CD4-positive, CD25-positive, alpha-beta regulatory T cell (primary cell): ENCODE results near the gene EPB41L4B. TPM values are rescaled to one million over a fixed set of nuclear protein-coding genes. Genes with fewer than 3 reads are reported as not detected.

Experiments
- ATAC-seq, 2 donors: fragments of 150-1000 bp; cut with Tn5 transposase; one replicate each; pipeline ENCODE4 v1.10.0; 2021; ENCODE audit warnings: low read depth in 2 of 2, moderate number of reproducible peaks in 2 of 2, moderate library complexity in 1 of 2
- DNase-seq, 3 donors: peaks; one replicate each; pipeline versions ENCODE4 v3.0.0 to v3.0.0-alpha.2; 2012 to 2022; ENCODE audit warnings: mixed read lengths in 1 of 3
- H3K27ac ChIP-seq: one replicate; pipeline ENCODE4 v1.7.0; 2013; ENCODE audit warnings: mild to moderate bottlenecking, low read length; ENCODE audit not compliant: insufficient read depth, poor library complexity, severe bottlenecking
- H3K27me3 ChIP-seq: one replicate; pipeline ENCODE4 v1.7.0; 2013; ENCODE audit warnings: low read length; ENCODE audit not compliant: control insufficient read depth, insufficient read depth
- H3K36me3 ChIP-seq: one replicate; pipeline ENCODE4 v1.7.0; 2013; ENCODE audit warnings: mild to moderate bottlenecking, low read length, moderate library complexity; ENCODE audit not compliant: control insufficient read depth, insufficient read depth
- H3K4me1 ChIP-seq: 2 replicates; pipeline ENCODE4 v1.7.0; 2013; ENCODE audit warnings: mild to moderate bottlenecking, low read length; ENCODE audit not compliant: insufficient read depth, control insufficient read depth, poor library complexity, severe bottlenecking
- H3K4me3 ChIP-seq: one replicate; pipeline ENCODE4 v1.7.0; 2013; ENCODE audit warnings: low read depth, mild to moderate bottlenecking, low read length, moderate library complexity
- H3K9me3 ChIP-seq, 2 experiments: 1 replicate in 1 of 2; 2 replicates in 1 of 2; pipeline ENCODE4 v1.7.0; 2013; ENCODE audit warnings: low read length in 2 of 2, mild to moderate bottlenecking in 1 of 2, moderate library complexity in 1 of 2; ENCODE audit not compliant: control insufficient read depth in 2 of 2
- H3K27ac Mint-ChIP-seq, 3 donors: one replicate each; pipeline ENCODE4 v1.8.0; 2020 to 2022; ENCODE audit warnings: mild to moderate bottlenecking in 3 of 3, mixed read lengths in 3 of 3, moderate library complexity in 2 of 3
- H3K27me3 Mint-ChIP-seq: one replicate; pipeline ENCODE4 v1.8.0; 2022; ENCODE audit warnings: mild to moderate bottlenecking, mixed read lengths
- H3K36me3 Mint-ChIP-seq: one replicate; pipeline ENCODE4 v1.8.0; 2020; ENCODE audit warnings: mixed read lengths
- H3K4me1 Mint-ChIP-seq, 4 donors: one replicate each; pipeline ENCODE4 v1.8.0; 2020 to 2022; ENCODE audit warnings: mixed read lengths in 4 of 4, mild to moderate bottlenecking in 1 of 4
- H3K4me3 Mint-ChIP-seq, 4 donors: one replicate each; pipeline ENCODE4 v1.8.0; 2020 to 2022; ENCODE audit warnings: mild to moderate bottlenecking in 4 of 4, mixed read lengths in 4 of 4, moderate library complexity in 3 of 4
- H3K9me3 Mint-ChIP-seq, 7 donors: one replicate each; pipeline ENCODE4 v1.8.0; 2020 to 2022; ENCODE audit warnings: mixed read lengths in 7 of 7, mild to moderate bottlenecking in 3 of 7, moderate library complexity in 2 of 7
- polyA plus RNA-seq, 4 donors: library from polyadenylated mRNA; unstranded; fragments of 300-500 nt; fragmentation: Illumina TruSeq; gene quantifications; one replicate each; pipeline ENCODE4 v1.2.3, GENCODE V29; 2021
- total RNA-seq: library from RNA; stranded (reverse); gene quantifications from one replicate; pipeline ENCODE4 v1.2.3, GENCODE V29; 2022

The EPB41L4B gene
- total and polyA plus RNA-seq, 5 donors from 2014 or later, result not detected

- no peak overlapping the region for H3K27ac ChIP-seq
- no peak overlapping the region for H3K4me3 Mint-ChIP-seq
- ATAC-seq, result no peak
- H3K4me1 Mint-ChIP-seq, result no peaks in the 10 kb centered on the region
- no peaks in the 10 kb centered on the region for H3K4me1 ChIP-seq
- no peak overlapping the region for H3K4me3 ChIP-seq
- H3K9me3 Mint-ChIP-seq, result peaks cover 0 to 2% (median 0%) of the 10 kb centered on the region in 7 donors
- H3K27ac Mint-ChIP-seq, result no peak overlapping the region
- H3K27me3 ChIP-seq, result peaks cover 2% of the 10 kb centered on the region
- no peaks in the 10 kb centered on the region for H3K36me3 Mint-ChIP-seq
- H3K36me3 ChIP-seq, result no peaks in the 10 kb centered on the region
- H3K9me3 ChIP-seq, result no peaks in the 10 kb centered on the region
- DNase-seq, result no peak
- no peaks in the 10 kb centered on the region for H3K27me3 Mint-ChIP-seq
Measured at GRCh38 chr9:109282302-109282701, 38.6 kb downstream of the EPB41L4B start.

DNA sequence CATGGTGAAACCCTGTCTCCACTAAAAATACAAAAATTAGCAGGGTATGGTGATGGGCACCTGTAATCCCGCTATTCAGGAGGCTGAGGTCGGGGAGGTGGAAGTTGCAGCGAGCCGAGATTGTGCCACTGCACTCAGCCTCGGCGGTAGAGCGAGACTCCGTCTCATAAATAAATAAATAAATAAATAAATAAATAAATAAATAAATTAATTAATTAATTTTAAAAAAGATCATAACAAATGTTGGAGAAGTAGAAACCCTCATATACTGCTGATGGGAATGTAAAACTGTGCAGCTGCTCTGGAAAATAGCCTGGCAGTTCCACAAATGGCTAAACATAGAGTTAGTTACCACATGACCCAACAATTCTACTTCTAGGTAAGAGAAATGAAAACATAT, 39.3 kb downstream of the EPB41L4B start:
- Mint-ChIP-seq H3K4me1 (no peaks in the 10 kb centered on the region), H3K4me3 (no peak overlapping the region), H3K9me3 (peaks cover 0 to 2% (median 0%) of the 10 kb centered on the region in 7 donors), H3K36me3 (no peaks in the 10 kb centered on the region), H3K27ac (no peak overlapping the region), H3K27me3 (no peaks in the 10 kb centered on the region)
- Histone ChIP-seq H3K4me1 (no peaks in the 10 kb centered on the region), H3K4me3 (no peak overlapping the region), H3K36me3 (no peaks in the 10 kb centered on the region), H3K27me3 (peaks cover 2% of the 10 kb centered on the region), H3K27ac (no peak overlapping the region), H3K9me3 (no peaks in the 10 kb centered on the region)
- DNase-seq (no peak), ATAC-seq (no peak)

DNA sequence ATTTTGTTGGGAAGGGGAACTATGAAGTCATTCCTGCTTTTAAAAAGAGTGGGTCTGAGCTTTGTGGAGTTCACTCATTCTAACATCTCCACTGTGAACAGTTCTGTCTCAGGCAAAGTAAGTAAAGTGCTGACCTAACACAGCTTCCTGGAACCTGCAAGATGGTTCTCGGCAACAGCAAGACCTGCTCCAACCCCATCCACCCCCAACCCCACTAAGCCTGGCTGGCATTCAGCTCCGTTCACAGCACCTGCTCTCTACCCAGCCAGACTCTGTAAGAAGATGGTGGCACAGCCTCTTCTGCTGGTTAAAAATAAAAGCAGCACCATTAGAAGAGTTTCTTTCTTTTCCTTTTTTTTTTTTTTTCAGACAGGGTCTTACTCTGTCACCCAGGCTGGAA, 42.0 kb downstream of the EPB41L4B start:
- Mint-ChIP-seq H3K9me3 (peaks cover 0 to 2% (median 0%) of the 10 kb centered on the region in 7 donors), H3K36me3 (no peaks in the 10 kb centered on the region), H3K27ac (no peak overlapping the region), H3K27me3 (peaks cover 2% of the 10 kb centered on the region), H3K4me1 (no peaks in the 10 kb centered on the region), H3K4me3 (no peak overlapping the region)
- H3K4me3 ChIP-seq, result no peak overlapping the region
- H3K27me3 ChIP-seq, result peaks cover 2% of the 10 kb centered on the region
- no peaks in the 10 kb centered on the region for H3K36me3 ChIP-seq
- H3K9me3 ChIP-seq, result no peaks in the 10 kb centered on the region
- DNase-seq, result no peak
- H3K4me1 ChIP-seq, result no peaks in the 10 kb centered on the region
- no peak for ATAC-seq
- no peak overlapping the region for H3K27ac ChIP-seq

- ATAC-seq, result no peak
- Mint-ChIP-seq H3K4me3 (no peak overlapping the region), H3K36me3 (no peaks in the 10 kb centered on the region), H3K27ac (no peak overlapping the region), H3K4me1 (no peaks in the 10 kb centered on the region), H3K27me3 (peaks cover 6% of the 10 kb centered on the region), H3K9me3 (peaks cover 0 to 2% (median 0%) of the 10 kb centered on the region in 7 donors)
- Histone ChIP-seq H3K27me3 (peaks cover 2% of the 10 kb centered on the region), H3K4me3 (no peak overlapping the region), H3K9me3 (no peaks in the 10 kb centered on the region), H3K36me3 (no peaks in the 10 kb centered on the region), H3K4me1 (no peaks in the 10 kb centered on the region), H3K27ac (no peak overlapping the region)
- no peak for DNase-seq
Measured at GRCh38 chr9:109278216-109278615, 42.6 kb downstream of the EPB41L4B start.

GRCh38 chr9:109277451-109277850, 43.4 kb downstream of the EPB41L4B start:
- DNase-seq (no peak), ATAC-seq (no peak)
- Mint-ChIP-seq H3K9me3 (peaks cover 0 to 2% (median 0%) of the 10 kb centered on the region in 7 donors), H3K27ac (no peak overlapping the region), H3K36me3 (no peaks in the 10 kb centered on the region), H3K4me1 (no peaks in the 10 kb centered on the region), H3K4me3 (no peak overlapping the region), H3K27me3 (peaks cover 6% of the 10 kb centered on the region)
- Histone ChIP-seq H3K4me1 (no peaks in the 10 kb centered on the region), H3K27ac (no peak overlapping the region), H3K36me3 (no peaks in the 10 kb centered on the region), H3K4me3 (no peak overlapping the region), H3K9me3 (no peaks in the 10 kb centered on the region), H3K27me3 (peaks cover 2% of the 10 kb centered on the region)

GRCh38 chr9:109276469-109277440, 44.1 kb downstream of the EPB41L4B start:
- Mint-ChIP-seq H3K4me1 (no peaks in the 10 kb centered on the region), H3K36me3 (no peaks in the 10 kb centered on the region), H3K4me3 (no peak overlapping the region), H3K9me3 (no peaks in the 10 kb centered on the region), H3K27me3 (peaks cover 6% of the 10 kb centered on the region), H3K27ac (no peak overlapping the region)
- peaks cover 2% of the 10 kb centered on the region for H3K27me3 ChIP-seq
- ATAC-seq, result no peak
- no peaks in the 10 kb centered on the region for H3K4me1 ChIP-seq
- no peak overlapping the region for H3K27ac ChIP-seq
- no peaks in the 10 kb centered on the region for H3K36me3 ChIP-seq
- H3K9me3 ChIP-seq, result no peaks in the 10 kb centered on the region
- no peak for DNase-seq
- no peak overlapping the region for H3K4me3 ChIP-seq

DNA sequence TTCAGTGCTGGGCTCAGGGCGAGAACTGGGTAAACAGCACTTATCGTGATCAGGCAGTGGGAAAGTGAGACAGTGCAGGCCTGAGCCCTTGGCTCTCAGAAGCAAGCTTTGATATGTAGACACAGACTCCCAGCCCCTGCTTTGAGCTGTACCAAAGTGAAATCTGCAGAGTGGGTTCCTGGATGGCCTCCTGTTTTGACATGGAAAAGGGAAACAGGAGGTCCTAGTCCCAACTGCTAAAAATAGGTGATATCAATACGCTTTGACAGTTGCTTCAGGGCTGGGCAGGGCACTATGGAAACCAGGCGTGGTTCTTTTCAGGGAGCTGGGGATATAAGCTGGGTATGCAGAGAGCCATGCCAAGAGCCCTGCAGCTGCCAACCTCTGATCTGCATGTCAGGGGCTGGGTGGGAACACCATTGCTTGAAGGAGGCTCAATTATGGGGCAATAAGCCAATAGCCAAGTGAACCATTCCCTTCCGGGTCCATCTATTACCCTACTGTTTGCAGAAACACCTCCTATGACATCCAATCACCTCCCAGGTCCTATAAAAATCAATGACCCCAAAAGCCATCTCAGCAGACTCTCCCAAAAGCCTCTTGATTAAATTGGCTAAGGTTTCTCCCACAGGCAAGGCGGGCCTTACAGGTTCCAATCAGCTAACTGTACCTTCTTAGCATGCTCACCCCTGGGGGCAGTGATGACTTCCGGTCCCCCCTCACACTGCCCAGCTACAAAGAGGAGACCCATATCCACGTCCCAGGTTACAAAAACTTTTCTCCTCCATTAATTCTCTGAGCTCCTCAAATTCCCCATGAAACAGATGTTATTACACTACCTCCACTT, 45.8 kb downstream of the EPB41L4B start:
- Histone ChIP-seq H3K36me3 (no peaks in the 10 kb centered on the region), H3K27me3 (peaks cover 2% of the 10 kb centered on the region), H3K4me3 (no peak overlapping the region), H3K27ac (no peak overlapping the region), H3K9me3 (no peaks in the 10 kb centered on the region), H3K4me1 (no peaks in the 10 kb centered on the region)
- no peak for DNase-seq
- H3K4me3 Mint-ChIP-seq, result no peak overlapping the region
- ATAC-seq, result no peak
- peaks cover 6% of the 10 kb centered on the region for H3K27me3 Mint-ChIP-seq
- no peak overlapping the region for H3K27ac Mint-ChIP-seq
- no peaks in the 10 kb centered on the region for H3K36me3 Mint-ChIP-seq
- no peaks in the 10 kb centered on the region for H3K4me1 Mint-ChIP-seq
- H3K9me3 Mint-ChIP-seq, result no peaks in the 10 kb centered on the region
